Measurements from ENCODE around the gene ADAMTS14. TPM values are rescaled to one million over a fixed set of nuclear protein-coding genes. Genes with fewer than 3 reads are reported as not detected.

Gene ADAMTS14
- total RNA-seq, 1 donor from 2014 or later = 29.8 TPM

GRCh38 chr10:70744617-70745143 is 72.4 kb downstream of the ADAMTS14 start:
- H3K36me3 Mint-ChIP-seq (ENCODE audit: unreplicated experiment) = peaks cover 16% of the 10 kb centered on the region
- DNase-seq = no peak
- no peak overlapping the region for H3K27ac Mint-ChIP-seq (ENCODE audit: unreplicated experiment)
- peaks cover 4% of the 10 kb centered on the region for H3K27me3 Mint-ChIP-seq (ENCODE audit: unreplicated experiment)
- peaks cover 8% of the 10 kb centered on the region for H3K9me3 Mint-ChIP-seq (ENCODE audit: unreplicated experiment)
- H3K4me1 Mint-ChIP-seq (ENCODE audit: low read depth, unreplicated experiment) = peaks cover 6% of the 10 kb centered on the region
- no peak overlapping the region for H3K4me3 Mint-ChIP-seq (ENCODE audit: unreplicated experiment)
- TF ChIP-seq CTCF (IDR thresholded peaks at IDR 0.05; ENCODE audit: partially characterized antibody, unreplicated experiment) = no peak

GRCh38 chr10:70745555-70745954 is 73.2 kb downstream of the ADAMTS14 start:
- no peak overlapping the region for H3K27ac Mint-ChIP-seq (ENCODE audit: unreplicated experiment)
- no peak overlapping the region for H3K4me3 Mint-ChIP-seq (ENCODE audit: unreplicated experiment)
- no peak for TF ChIP-seq CTCF (IDR thresholded peaks at IDR 0.05; ENCODE audit: partially characterized antibody, unreplicated experiment)
- H3K27me3 Mint-ChIP-seq (ENCODE audit: unreplicated experiment) = peaks cover 2% of the 10 kb centered on the region
- peaks cover 17% of the 10 kb centered on the region for H3K36me3 Mint-ChIP-seq (ENCODE audit: unreplicated experiment)
- H3K4me1 Mint-ChIP-seq (ENCODE audit: low read depth, unreplicated experiment) = peaks cover 4% of the 10 kb centered on the region
- DNase-seq = no peak
- peaks cover 8% of the 10 kb centered on the region for H3K9me3 Mint-ChIP-seq (ENCODE audit: unreplicated experiment)

GRCh38 chr10:70747192-70747965 is 75.1 kb downstream of the ADAMTS14 start:
- Mint-ChIP-seq H3K4me3 (ENCODE audit: unreplicated experiment) (no peak overlapping the region), H3K4me1 (ENCODE audit: low read depth, unreplicated experiment) (peaks cover 4% of the 10 kb centered on the region), H3K9me3 (ENCODE audit: unreplicated experiment) (peaks cover 11% of the 10 kb centered on the region), H3K36me3 (ENCODE audit: unreplicated experiment) (peaks cover 23% of the 10 kb centered on the region), H3K27me3 (ENCODE audit: unreplicated experiment) (peaks cover 2% of the 10 kb centered on the region), H3K27ac (ENCODE audit: unreplicated experiment) (no peak overlapping the region)
- no peak for DNase-seq
- TF ChIP-seq CTCF (IDR thresholded peaks at IDR 0.05; ENCODE audit: partially characterized antibody, unreplicated experiment) = no peak

GRCh38 chr10:70748305-70748704 is 76.0 kb downstream of the ADAMTS14 start:
- peaks cover 11% of the 10 kb centered on the region for H3K9me3 Mint-ChIP-seq (ENCODE audit: unreplicated experiment)
- H3K4me1 Mint-ChIP-seq (ENCODE audit: low read depth, unreplicated experiment) = peaks cover 5% of the 10 kb centered on the region
- no peak for DNase-seq
- no peak overlapping the region for H3K27ac Mint-ChIP-seq (ENCODE audit: unreplicated experiment)
- peaks cover 2% of the 10 kb centered on the region for H3K27me3 Mint-ChIP-seq (ENCODE audit: unreplicated experiment)
- TF ChIP-seq CTCF (IDR thresholded peaks at IDR 0.05; ENCODE audit: partially characterized antibody, unreplicated experiment) = no peak
- peaks cover 23% of the 10 kb centered on the region for H3K36me3 Mint-ChIP-seq (ENCODE audit: unreplicated experiment)
- no peak overlapping the region for H3K4me3 Mint-ChIP-seq (ENCODE audit: unreplicated experiment)

All from glutamatergic neuron (in vitro differentiated cells).